ENCODE measurements around the gene CNTNAP2. TPM values are rescaled to one million over a fixed set of nuclear protein-coding genes. Genes with fewer than 3 reads are reported as not detected.
A peak's percentile ranks its signal among the peaks of the same experiment; 100 is the strongest.

Gene CNTNAP2
- total and polyA plus RNA-seq, 8 donors: 0.19 to 18.2 (median 0.56) TPM

DNA sequence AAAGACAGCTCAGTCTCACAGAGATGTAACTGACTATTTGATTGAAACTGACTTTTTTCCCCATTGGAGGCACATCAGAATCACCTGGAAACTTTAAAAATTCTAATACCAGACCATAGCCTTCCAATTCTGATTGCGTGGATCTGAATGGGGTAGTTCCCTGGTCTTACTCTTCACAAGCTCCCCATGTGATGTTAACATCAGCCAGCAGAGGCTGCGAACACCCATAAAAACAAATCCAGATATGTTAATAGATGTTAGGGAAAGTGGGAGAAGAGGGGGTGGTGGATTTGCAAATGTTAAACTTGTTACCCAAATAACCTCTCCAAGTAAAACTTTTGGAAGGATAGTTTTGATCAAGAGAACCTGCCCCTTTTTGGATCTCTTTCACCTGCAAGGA is 1133.4 kb downstream of the CNTNAP2 start:
- WGBS, 5 donors: 74 to 86% (median 81%) methylated on average over 2 of the region's 2 CpGs
- intact Hi-C loops (cut with DNase I; ENCODE audit: low total_unique reads): no loop called here
- no peaks in the 10 kb centered on the region for H3K36me3 ChIP-seq
- peak in 1 of 2 donors; percentile 4 for DNase-seq
- TF ChIP-seq POLR2A (IDR thresholded peaks at IDR 0.05) (no peak), POLR2AphosphoS5 (IDR thresholded peaks at IDR 0.05) (no peak), EP300 (IDR thresholded peaks at IDR 0.05) (no peak)
- TF ChIP-seq, protein P1, sequence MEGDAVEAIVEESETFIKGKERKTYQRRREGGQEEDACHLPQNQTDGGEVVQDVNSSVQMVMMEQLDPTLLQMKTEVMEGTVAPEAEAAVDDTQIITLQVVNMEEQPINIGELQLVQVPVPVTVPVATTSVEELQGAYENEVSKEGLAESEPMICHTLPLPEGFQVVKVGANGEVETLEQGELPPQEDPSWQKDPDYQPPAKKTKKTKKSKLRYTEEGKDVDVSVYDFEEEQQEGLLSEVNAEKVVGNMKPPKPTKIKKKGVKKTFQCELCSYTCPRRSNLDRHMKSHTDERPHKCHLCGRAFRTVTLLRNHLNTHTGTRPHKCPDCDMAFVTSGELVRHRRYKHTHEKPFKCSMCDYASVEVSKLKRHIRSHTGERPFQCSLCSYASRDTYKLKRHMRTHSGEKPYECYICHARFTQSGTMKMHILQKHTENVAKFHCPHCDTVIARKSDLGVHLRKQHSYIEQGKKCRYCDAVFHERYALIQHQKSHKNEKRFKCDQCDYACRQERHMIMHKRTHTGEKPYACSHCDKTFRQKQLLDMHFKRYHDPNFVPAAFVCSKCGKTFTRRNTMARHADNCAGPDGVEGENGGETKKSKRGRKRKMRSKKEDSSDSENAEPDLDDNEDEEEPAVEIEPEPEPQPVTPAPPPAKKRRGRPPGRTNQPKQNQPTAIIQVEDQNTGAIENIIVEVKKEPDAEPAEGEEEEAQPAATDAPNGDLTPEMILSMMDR (IDR thresholded peaks at IDR 0.05): no peak
- no peaks in the 10 kb centered on the region for H3K9me3 ChIP-seq
- no peaks in the 10 kb centered on the region for H3K4me1 ChIP-seq
- no peak overlapping the region for H3K4me3 ChIP-seq
- H3K27ac ChIP-seq: no peak overlapping the region
- H3K27me3 ChIP-seq: no peaks in the 10 kb centered on the region

DNA sequence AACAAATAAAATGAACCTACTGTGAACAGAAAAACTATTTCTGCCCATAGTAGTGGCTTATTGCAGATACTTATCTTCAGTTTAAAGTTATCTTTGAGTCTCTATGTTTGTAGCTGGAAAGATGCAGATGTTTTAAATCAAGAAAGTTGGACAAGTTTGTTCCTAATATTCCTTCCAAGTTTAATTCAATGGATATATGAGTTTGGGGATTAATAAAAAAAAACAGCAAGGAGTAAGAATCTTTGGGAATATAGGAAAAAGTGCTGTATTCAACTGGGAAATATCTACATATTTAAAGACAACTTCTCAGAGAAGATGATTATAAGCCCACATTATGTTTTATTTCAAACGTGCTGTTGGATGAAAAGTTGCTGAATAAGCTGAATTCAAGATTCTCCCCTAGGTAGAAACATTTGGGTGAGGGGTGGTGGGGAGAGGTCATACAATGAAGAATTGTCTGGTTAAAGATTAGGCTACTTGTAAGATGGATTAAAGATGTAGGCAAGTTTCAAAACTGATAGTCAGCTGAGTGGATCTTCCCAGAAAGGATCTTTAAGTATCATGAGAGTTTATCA is 1135.2 kb downstream of the CNTNAP2 start:
- 45 to 78% (median 58%) methylated on average over 1 of the region's 1 CpG for WGBS, 5 donors
- Histone ChIP-seq H3K27ac (no peak overlapping the region), H3K36me3 (no peaks in the 10 kb centered on the region), H3K4me3 (no peak overlapping the region), H3K4me1 (no peaks in the 10 kb centered on the region), H3K27me3 (no peaks in the 10 kb centered on the region), H3K9me3 (no peaks in the 10 kb centered on the region)
- intact Hi-C loops (cut with DNase I; ENCODE audit: low total_unique reads): no loop called here
- peak in 1 of 2 donors; percentile 9 for DNase-seq
- TF ChIP-seq EP300 (IDR thresholded peaks at IDR 0.05): no peak
- no peak for TF ChIP-seq POLR2A (IDR thresholded peaks at IDR 0.05)
- TF ChIP-seq, protein P1 (IDR thresholded peaks at IDR 0.05): no peak
- no peak for TF ChIP-seq POLR2AphosphoS5 (IDR thresholded peaks at IDR 0.05)

DNA sequence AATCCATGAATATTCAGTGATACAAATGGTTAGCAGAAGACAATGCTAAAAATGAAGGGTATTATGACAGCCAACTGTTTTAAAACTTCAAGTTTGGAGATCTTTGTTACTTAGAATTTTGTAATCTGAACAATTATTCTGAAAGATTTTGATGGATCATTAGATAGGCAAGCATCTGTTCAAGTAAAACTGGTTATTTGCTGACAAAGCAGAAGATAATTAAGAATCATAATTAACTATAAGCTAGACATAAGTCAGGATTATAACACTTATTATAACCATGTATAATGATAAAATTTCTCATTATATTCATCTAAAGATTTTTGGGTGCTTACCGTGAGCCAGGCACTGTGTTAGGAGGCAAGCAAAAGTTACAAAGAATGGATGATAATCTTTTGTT is 1145.1 kb downstream of the CNTNAP2 start:
- H3K36me3 ChIP-seq: no peaks in the 10 kb centered on the region
- no peaks in the 10 kb centered on the region for H3K4me1 ChIP-seq
- H3K27me3 ChIP-seq: no peaks in the 10 kb centered on the region
- no peak for DNase-seq
- 89 to 100% (median 93%) methylated on average over 1 of the region's 1 CpG for WGBS, 5 donors
- no peak overlapping the region for H3K4me3 ChIP-seq
- intact Hi-C loops (cut with DNase I; ENCODE audit: low total_unique reads): no loop called here
- TF ChIP-seq, protein P1 (IDR thresholded peaks at IDR 0.05): no peak
- TF ChIP-seq POLR2A (IDR thresholded peaks at IDR 0.05): no peak
- no peak for TF ChIP-seq POLR2AphosphoS5 (IDR thresholded peaks at IDR 0.05)
- no peak for TF ChIP-seq EP300 (IDR thresholded peaks at IDR 0.05)
- no peaks in the 10 kb centered on the region for H3K9me3 ChIP-seq
- no peak overlapping the region for H3K27ac ChIP-seq

DNA sequence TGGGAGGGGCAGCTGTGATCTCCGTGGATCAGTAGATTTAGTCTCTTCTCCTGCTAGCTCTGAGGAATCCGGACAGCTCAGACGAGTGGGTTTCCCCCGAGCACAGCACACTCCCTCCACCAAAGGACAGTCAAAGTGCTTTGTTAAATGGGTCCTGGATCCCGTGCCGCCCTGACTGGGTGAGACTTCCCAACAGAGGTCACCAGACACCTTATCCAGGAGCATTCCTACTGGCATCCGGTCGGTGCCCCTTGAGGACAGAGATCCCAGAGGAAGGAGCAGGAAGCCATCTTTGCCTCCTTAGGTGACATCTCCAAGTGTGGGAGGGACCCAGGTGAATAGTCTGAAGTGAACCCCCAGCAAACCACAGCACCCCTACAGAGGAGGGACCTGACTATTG is 1148.9 kb downstream of the CNTNAP2 start:
- WGBS, 5 donors: 73 to 92% (median 87%) methylated on average over 8 of the region's 8 CpGs
- intact Hi-C loops (cut with DNase I; ENCODE audit: low total_unique reads): no loop called here
- DNase-seq: no peak
- H3K36me3 ChIP-seq: no peaks in the 10 kb centered on the region
- H3K4me3 ChIP-seq: no peak overlapping the region
- H3K9me3 ChIP-seq: no peaks in the 10 kb centered on the region
- H3K27ac ChIP-seq: no peak overlapping the region
- H3K4me1 ChIP-seq: no peaks in the 10 kb centered on the region
- no peaks in the 10 kb centered on the region for H3K27me3 ChIP-seq
- no peak for TF ChIP-seq EP300 (IDR thresholded peaks at IDR 0.05)
- TF ChIP-seq, protein P1 (IDR thresholded peaks at IDR 0.05): no peak
- TF ChIP-seq POLR2AphosphoS5 (IDR thresholded peaks at IDR 0.05): no peak
- TF ChIP-seq POLR2A (IDR thresholded peaks at IDR 0.05): no peak

Data from stomach (tissue), 9 donors.